ENCODE results near the gene REPS2.

Gene REPS2

DNA sequence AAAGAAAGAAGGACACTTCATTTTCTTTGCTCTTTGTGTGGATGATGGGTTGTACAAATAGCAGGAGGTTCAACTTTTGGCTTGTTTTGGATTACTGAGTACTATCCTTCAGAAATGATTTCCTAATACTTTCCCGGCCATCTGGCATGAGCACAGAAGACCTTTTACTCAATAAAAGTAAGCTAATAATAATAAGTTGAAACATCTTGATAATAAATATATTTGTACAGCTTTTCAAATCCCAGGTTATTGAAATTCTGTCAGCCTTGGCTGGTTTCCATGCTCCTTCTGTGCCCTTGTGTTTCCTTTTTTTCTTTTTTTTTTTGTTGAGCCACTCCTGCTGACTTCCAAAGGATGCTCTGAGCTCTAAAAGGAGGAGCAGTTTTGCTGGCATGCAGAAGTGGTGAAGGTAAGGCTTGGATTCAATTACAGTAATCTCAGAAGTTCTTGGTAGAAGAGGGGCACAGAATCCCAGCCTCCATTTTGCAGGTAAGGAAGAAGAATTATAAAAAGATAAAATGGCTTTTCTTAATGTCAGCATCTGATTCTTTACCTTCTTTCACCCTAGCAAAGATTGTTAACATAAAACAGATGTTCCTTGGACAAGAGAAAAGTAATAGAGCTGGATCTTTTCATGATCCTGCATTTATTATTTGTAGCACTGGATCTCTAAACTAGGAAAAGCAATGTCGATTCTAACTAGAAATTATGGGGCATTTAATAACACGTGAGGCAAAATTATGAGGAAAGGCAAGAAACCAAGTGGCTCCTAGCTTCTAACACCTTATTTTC is 31.9 kb downstream of the REPS2 start:
- H3K18ac ChIP-seq (ENCODE audit: low read length), result no peak overlapping the region
- H3K79me2 ChIP-seq (ENCODE audit: control insufficient read depth, insufficient read depth, low read length, poor library complexity), result no peaks in the 10 kb centered on the region
- H2BK12ac ChIP-seq (ENCODE audit: low read length), result no peak overlapping the region
- H4K12ac ChIP-seq (ENCODE audit: low read depth, low read length), result no peak overlapping the region
- no peaks in the 10 kb centered on the region for H3K79me1 ChIP-seq (ENCODE audit: low read length)
- H3K9ac ChIP-seq (ENCODE audit: low read length), result no peak overlapping the region
- no peak overlapping the region for H3K14ac ChIP-seq (ENCODE audit: low read length)
- no peak overlapping the region for H3K27ac ChIP-seq (ENCODE audit: low read depth, low read length)
- H2BK5ac ChIP-seq (ENCODE audit: low read depth, low read length, poor library complexity), result no peak overlapping the region
- no CpG with 5 or more reads among the region's 3 CpGs for WGBS (ENCODE audit: extremely low coverage, insufficient coverage, insufficient read length)
- no peak for DNase-seq
- no peaks in the 10 kb centered on the region for H3K9me3 ChIP-seq (ENCODE audit: insufficient read depth, low read depth, low read length)
- no peaks in the 10 kb centered on the region for H3K27me3 ChIP-seq (ENCODE audit: insufficient read depth, low read length)
- H4K8ac ChIP-seq (ENCODE audit: low read depth, low read length), result no peak overlapping the region
- no peak overlapping the region for H2AK5ac ChIP-seq (ENCODE audit: low read length)
- no peak overlapping the region for H3K4me2 ChIP-seq (ENCODE audit: low read length)
- H3K4me1 ChIP-seq (ENCODE audit: control insufficient read depth in 1 of 2, insufficient read depth in 2 of 2, low read length in 2 of 2), result no peaks in the 10 kb centered on the region
- H3K36me3 ChIP-seq (ENCODE audit: control insufficient read depth in 1 of 2, insufficient read depth in 2 of 2, low read length in 2 of 2), result no peaks in the 10 kb centered on the region
- H3K23ac ChIP-seq (ENCODE audit: low read length), result no peak overlapping the region
- no peak overlapping the region for H3K4ac ChIP-seq (ENCODE audit: low read depth, low read length)
- no peak overlapping the region for H2BK120ac ChIP-seq (ENCODE audit: insufficient read depth, low read length, poor library complexity)
- H3K4me3 ChIP-seq (ENCODE audit: low read depth, low read length), result no peak overlapping the region
- H4K91ac ChIP-seq (ENCODE audit: low read depth, low read length), result no peak overlapping the region
- no peak overlapping the region for H2AFZ ChIP-seq (ENCODE audit: insufficient read depth, low read length, poor library complexity)

DNA sequence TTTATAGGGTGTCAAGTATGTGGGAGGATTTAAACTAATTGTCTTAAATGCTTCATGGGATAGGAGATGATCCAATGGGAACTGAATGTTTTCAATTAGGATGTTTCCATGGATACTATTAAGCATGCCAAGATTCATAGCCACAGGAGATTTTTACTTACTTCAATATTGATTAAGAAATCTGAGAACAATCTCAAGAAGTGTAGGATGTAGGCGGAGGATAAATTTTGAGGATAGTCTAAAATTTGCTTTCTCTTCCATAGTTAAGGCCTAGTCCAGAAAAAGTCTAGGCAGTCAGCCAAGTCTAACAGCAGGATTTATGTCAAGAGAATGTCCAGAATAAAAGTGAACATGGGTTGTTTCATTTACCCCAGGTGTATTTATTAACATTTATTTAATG is 32.8 kb downstream of the REPS2 start:
- H2BK5ac ChIP-seq (ENCODE audit: low read depth, low read length, poor library complexity), result no peak overlapping the region
- no peak overlapping the region for H2AK5ac ChIP-seq (ENCODE audit: low read length)
- no peak overlapping the region for H3K9ac ChIP-seq (ENCODE audit: low read length)

DNA sequence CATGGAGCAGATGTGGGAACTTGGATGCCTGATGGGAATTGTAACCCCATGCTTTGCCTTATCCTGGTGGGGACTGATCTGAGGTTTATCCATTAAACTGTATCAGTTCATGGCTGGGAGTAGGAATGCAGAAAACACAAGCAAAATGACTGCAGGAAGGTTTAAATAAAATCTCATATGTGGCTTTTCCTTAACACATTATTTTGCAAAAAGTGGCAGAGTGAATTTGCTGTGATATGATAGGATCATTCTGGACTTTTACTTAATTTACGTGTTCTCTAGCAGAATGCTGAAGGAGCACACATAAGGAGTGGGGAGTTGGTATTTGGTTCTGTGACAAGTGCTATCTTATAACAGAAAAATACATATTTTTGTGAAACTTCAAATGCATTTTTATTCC is 34.8 kb downstream of the REPS2 start:
- Histone ChIP-seq H2AK5ac (ENCODE audit: low read length) (no peak overlapping the region), H3K4me2 (ENCODE audit: low read length) (no peak overlapping the region), H3K79me1 (ENCODE audit: low read length) (no peaks in the 10 kb centered on the region), H2BK120ac (ENCODE audit: insufficient read depth, low read length, poor library complexity) (no peak overlapping the region), H3K27me3 (ENCODE audit: insufficient read depth, low read length) (no peaks in the 10 kb centered on the region), H3K4me1 (ENCODE audit: control insufficient read depth in 1 of 2, insufficient read depth in 2 of 2, low read length in 2 of 2) (no peaks in the 10 kb centered on the region), H4K91ac (ENCODE audit: low read depth, low read length) (no peak overlapping the region), H3K4me3 (ENCODE audit: low read depth, low read length) (no peak overlapping the region), H2BK12ac (ENCODE audit: low read length) (no peak overlapping the region), H4K8ac (ENCODE audit: low read depth, low read length) (no peak overlapping the region), H3K9me3 (ENCODE audit: insufficient read depth, low read depth, low read length) (no peaks in the 10 kb centered on the region), H3K9ac (ENCODE audit: low read length) (no peak overlapping the region), H2AFZ (ENCODE audit: insufficient read depth, low read length, poor library complexity) (no peak overlapping the region), H3K79me2 (ENCODE audit: control insufficient read depth, insufficient read depth, low read length, poor library complexity) (no peaks in the 10 kb centered on the region), H4K12ac (ENCODE audit: low read depth, low read length) (no peak overlapping the region), H3K18ac (ENCODE audit: low read length) (no peak overlapping the region), H3K27ac (ENCODE audit: low read depth, low read length) (no peak overlapping the region), H3K4ac (ENCODE audit: low read depth, low read length) (no peak overlapping the region), H3K23ac (ENCODE audit: low read length) (no peak overlapping the region), H3K14ac (ENCODE audit: low read length) (no peak overlapping the region), H2BK5ac (ENCODE audit: low read depth, low read length, poor library complexity) (no peak overlapping the region), H3K36me3 (ENCODE audit: control insufficient read depth in 1 of 2, insufficient read depth in 2 of 2, low read length in 2 of 2) (no peaks in the 10 kb centered on the region)
- no CpG with 5 or more reads among the region's 1 CpG for WGBS (ENCODE audit: extremely low coverage, insufficient coverage, insufficient read length)
- DNase-seq, result no peak

More for the DNA sequence above, 32.8 kb downstream of the REPS2 start:
- no peak overlapping the region for H4K8ac ChIP-seq (ENCODE audit: low read depth, low read length)
- no peak overlapping the region for H3K23ac ChIP-seq (ENCODE audit: low read length)
- no peaks in the 10 kb centered on the region for H3K27me3 ChIP-seq (ENCODE audit: insufficient read depth, low read length)
- H3K79me2 ChIP-seq (ENCODE audit: control insufficient read depth, insufficient read depth, low read length, poor library complexity), result no peaks in the 10 kb centered on the region
- H3K4me3 ChIP-seq (ENCODE audit: low read depth, low read length), result no peak overlapping the region
- H3K4ac ChIP-seq (ENCODE audit: low read depth, low read length), result no peak overlapping the region
- DNase-seq, result no peak
- no peaks in the 10 kb centered on the region for H3K9me3 ChIP-seq (ENCODE audit: insufficient read depth, low read depth, low read length)
- H2BK12ac ChIP-seq (ENCODE audit: low read length), result no peak overlapping the region
- H3K36me3 ChIP-seq (ENCODE audit: control insufficient read depth in 1 of 2, insufficient read depth in 2 of 2, low read length in 2 of 2), result no peaks in the 10 kb centered on the region
- no peak overlapping the region for H3K18ac ChIP-seq (ENCODE audit: low read length)
- no CpG with 5 or more reads among the region's 1 CpG for WGBS (ENCODE audit: extremely low coverage, insufficient coverage, insufficient read length)
- no peak overlapping the region for H2BK120ac ChIP-seq (ENCODE audit: insufficient read depth, low read length, poor library complexity)
- H3K4me2 ChIP-seq (ENCODE audit: low read length), result no peak overlapping the region
- H3K14ac ChIP-seq (ENCODE audit: low read length), result no peak overlapping the region
- no peaks in the 10 kb centered on the region for H3K4me1 ChIP-seq (ENCODE audit: control insufficient read depth in 1 of 2, insufficient read depth in 2 of 2, low read length in 2 of 2)
- H4K12ac ChIP-seq (ENCODE audit: low read depth, low read length), result no peak overlapping the region
- H3K27ac ChIP-seq (ENCODE audit: low read depth, low read length), result no peak overlapping the region
- H4K91ac ChIP-seq (ENCODE audit: low read depth, low read length), result no peak overlapping the region
- no peak overlapping the region for H2AFZ ChIP-seq (ENCODE audit: insufficient read depth, low read length, poor library complexity)
- no peaks in the 10 kb centered on the region for H3K79me1 ChIP-seq (ENCODE audit: low read length)

DNA sequence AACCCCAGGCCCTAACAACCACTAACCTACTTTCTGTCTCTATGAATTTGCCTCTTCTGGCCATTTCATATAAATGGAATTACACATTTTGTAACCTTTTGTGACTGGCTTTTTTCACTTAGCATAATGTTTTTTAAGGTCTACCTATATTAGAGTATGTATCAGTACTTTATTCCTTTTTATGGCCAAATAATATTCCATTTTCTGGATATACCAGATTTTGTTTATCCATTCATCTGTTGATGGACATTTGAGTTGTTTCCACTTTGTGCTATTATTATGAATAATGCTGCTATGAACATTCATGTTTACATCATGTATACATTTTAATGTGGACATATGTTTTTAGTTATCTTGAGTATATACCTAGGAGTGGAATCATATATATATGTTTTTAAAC is 35.5 kb downstream of the REPS2 start:
- Histone ChIP-seq H2BK5ac (ENCODE audit: low read depth, low read length, poor library complexity) (no peak overlapping the region), H4K8ac (ENCODE audit: low read depth, low read length) (no peak overlapping the region), H3K18ac (ENCODE audit: low read length) (no peak overlapping the region), H4K12ac (ENCODE audit: low read depth, low read length) (no peak overlapping the region), H2BK12ac (ENCODE audit: low read length) (no peak overlapping the region), H3K14ac (ENCODE audit: low read length) (no peak overlapping the region), H3K23ac (ENCODE audit: low read length) (no peak overlapping the region), H3K27me3 (ENCODE audit: insufficient read depth, low read length) (no peaks in the 10 kb centered on the region), H3K4me2 (ENCODE audit: low read length) (no peak overlapping the region), H3K36me3 (ENCODE audit: control insufficient read depth in 1 of 2, insufficient read depth in 2 of 2, low read length in 2 of 2) (no peaks in the 10 kb centered on the region), H2AFZ (ENCODE audit: insufficient read depth, low read length, poor library complexity) (no peak overlapping the region), H3K4ac (ENCODE audit: low read depth, low read length) (no peak overlapping the region), H2BK120ac (ENCODE audit: insufficient read depth, low read length, poor library complexity) (no peak overlapping the region), H3K4me1 (ENCODE audit: control insufficient read depth in 1 of 2, insufficient read depth in 2 of 2, low read length in 2 of 2) (no peaks in the 10 kb centered on the region), H4K91ac (ENCODE audit: low read depth, low read length) (no peak overlapping the region), H3K9me3 (ENCODE audit: insufficient read depth, low read depth, low read length) (no peaks in the 10 kb centered on the region), H3K79me2 (ENCODE audit: control insufficient read depth, insufficient read depth, low read length, poor library complexity) (no peaks in the 10 kb centered on the region), H2AK5ac (ENCODE audit: low read length) (no peak overlapping the region), H3K27ac (ENCODE audit: low read depth, low read length) (no peak overlapping the region), H3K79me1 (ENCODE audit: low read length) (no peaks in the 10 kb centered on the region), H3K4me3 (ENCODE audit: low read depth, low read length) (no peak overlapping the region), H3K9ac (ENCODE audit: low read length) (no peak overlapping the region)
- DNase-seq, result no peak

Data from trophoblast cell (in vitro differentiated cells and primary cell).